K562 (cell line): ENCODE data around the gene UTP14C. TPM values are rescaled to one million over a fixed set of nuclear protein-coding genes. Genes with fewer than 3 reads are reported as not detected.

Experiments used
- ARID1B ChIP-seq: fragments of 450-650 bp; IDR thresholded peaks from 2 replicates; pipeline ENCODE4 v1.6.1; 2016; ENCODE audit warnings: antibody characterized with exemption, mild to moderate bottlenecking, inconsistent platforms
- CCAR2 ChIP-seq: fragments of 200-400 bp; formaldehyde crosslinking; IDR thresholded peaks from 2 replicates; pipeline ENCODE4 v1.6.1; 2017; ENCODE audit warnings: mild to moderate bottlenecking, low read depth, low read length
- ESRRA ChIP-seq: fragments of 450-650 bp; IDR thresholded peaks from 2 replicates; pipeline ENCODE4 v1.6.1; 2014; ENCODE audit warnings: low read depth, mild to moderate bottlenecking, moderate library complexity, borderline replicate concordance
- JUNB ChIP-seq: fragments of 450-650 bp; formaldehyde crosslinking; conservative IDR thresholded peaks from 2 replicates; pipeline ENCODE4 v1.4.0; 2020; ENCODE audit warnings: mild to moderate bottlenecking
- KAT2B ChIP-seq: IDR thresholded peaks from one replicate; pipeline ENCODE4 v1.6.1; 2012; ENCODE audit warnings: low read depth, mild to moderate bottlenecking, control low read depth, inconsistent platforms, low read length, moderate library complexity
- LARP7 ChIP-seq: fragments of 450-650 bp; IDR thresholded peaks from 2 replicates; pipeline ENCODE4 v1.6.1; 2016
- NCOR1 ChIP-seq: fragments of 450-650 bp; IDR thresholded peaks from 2 replicates; pipeline ENCODE4 v1.6.1; 2016; ENCODE audit warnings: mild to moderate bottlenecking, moderate library complexity
- NFATC3 ChIP-seq: fragments of 450-650 bp; IDR thresholded peaks from 2 replicates; pipeline ENCODE4 v1.6.1; 2017; ENCODE audit warnings: mild to moderate bottlenecking
- PRMT5 ChIP-seq: sonication (generic); formaldehyde crosslinking; IDR thresholded peaks from 2 replicates; pipeline ENCODE4 v1.5.0; 2020; ENCODE audit warnings: missing genetic modification reagents
- PTRF ChIP-seq: fragments of 450-650 bp; IDR thresholded peaks from 2 replicates; pipeline ENCODE4 v1.6.1; 2016; ENCODE audit warnings: mild to moderate bottlenecking, missing genetic modification characterization, missing compliant biosample characterization
- RBBP5 ChIP-seq: fragments of 200-600 bp; sonication (generic); IDR thresholded peaks from 2 replicates; pipeline ENCODE4 v1.6.1; 2012; ENCODE audit warnings: borderline replicate concordance, mild to moderate bottlenecking, low read length, control low read depth, inconsistent platforms; ENCODE audit not compliant: insufficient read depth, poor library complexity, severe bottlenecking
- RFX5 ChIP-seq: IDR thresholded peaks from 2 replicates; pipeline ENCODE4 v1.6.1; 2011; ENCODE audit warnings: low read depth, mild to moderate bottlenecking, improper control_type of control experiment, low read length
- TRIM28 ChIP-seq: fragments of 450-650 bp; IDR thresholded peaks from 2 replicates; pipeline ENCODE4 v1.6.1; 2017
- XRCC4 ChIP-seq: IDR thresholded peaks from one replicate; pipeline ENCODE4 v1.6.1; 2011; ENCODE audit not compliant: insufficient read depth, insufficient read length; ENCODE audit errors: extremely low read depth
- ZNF318 ChIP-seq, 2 experiments: fragments of 450-650 bp; IDR thresholded peaks; 2 replicates each; pipeline ENCODE4 v1.6.1; 2016; ENCODE audit warnings: mild to moderate bottlenecking in 2 of 2, borderline replicate concordance in 1 of 2, low read depth in 1 of 2, moderate library complexity in 1 of 2
- ZNF79 ChIP-seq: fragments of 250-450 bp; sonication (Bioruptor Pico); IDR thresholded peaks from 2 replicates; pipeline ENCODE4 v1.4.0; 2020; ENCODE audit warnings: low read depth, mild to moderate bottlenecking, moderate library complexity
- polyA plus RNA-seq, 8 experiments: library from polyadenylated mRNA; depleted of rRNA in 4 of 8; stranded (reverse) in 5 of 8; unstranded in 3 of 8; fragments of >200 nt; fragmentation: Nextera tagmentation in 2 of 8; fragmentation: Illumina TruSeq in 1 of 8; extraction: Ambion mirVana in 2 of 8; extraction: Trizol in 1 of 8; gene quantifications; 2 replicates each; pipeline versions ENCODE4 v1.2.1 to v1.2.3, GENCODE V29; 2011 to 2014; ENCODE audit warnings: inconsistent platforms in 1 of 8, missing spikeins in 1 of 8
- total RNA-seq, 7 experiments: library from RNA; depleted of rRNA in 6 of 7; stranded (reverse); fragments of >200 nt in 6 of 7; fragmentation: Illumina TruSeq in 2 of 7; extraction: Trizol in 2 of 7; gene quantifications; 2 replicates each; pipeline versions ENCODE4 v1.2.1 to v1.2.3, GENCODE V29; 2011 to 2021; ENCODE audit warnings: low replicate concordance in 1 of 7
- TF ChIP-seq, protein P1 (sequence below): fragments of 200-400 bp; formaldehyde crosslinking; IDR thresholded peaks from 2 replicates; pipeline ENCODE4 v1.6.1; 2017; ENCODE audit warnings: mild to moderate bottlenecking, low read depth, low read length, moderate library complexity
- TF ChIP-seq, protein P2 (sequence below): sonication (generic); formaldehyde crosslinking; IDR thresholded peaks from 2 replicates; pipeline ENCODE4 v1.4.0; 2020; ENCODE audit warnings: mild to moderate bottlenecking, missing genetic modification reagents

The UTP14C gene
- total and polyA plus RNA-seq, 9 of the 15 experiments (the other 6 are each of a cell fraction or from before 2014, with no cell fraction given), result 3.4 to 10.3 (median 6.0) TPM

DNA sequence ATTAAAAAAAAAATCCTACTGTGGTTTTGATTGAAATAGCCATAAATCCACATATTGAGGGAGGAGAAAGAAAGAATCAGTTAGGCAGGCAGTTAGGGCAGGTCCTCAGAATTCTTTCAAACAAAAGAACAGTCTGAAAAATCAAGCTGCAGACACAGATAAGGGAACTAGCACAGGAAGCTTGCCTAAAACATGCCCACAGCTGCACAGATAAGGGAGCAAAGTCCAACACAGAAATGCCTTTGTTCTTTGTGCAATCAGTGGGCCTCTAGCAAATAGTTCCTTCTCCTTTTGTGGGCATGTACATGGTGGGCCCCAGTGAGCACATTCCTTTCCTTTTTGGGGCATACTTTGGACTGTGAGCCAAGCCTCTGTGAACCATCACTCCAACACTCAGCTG, 42.7 kb downstream of the UTP14C start (continued):
- TF ChIP-seq RFX5 (no peak), XRCC4 (no peak), ZNF79 (CRISPR knock-in tag) (no peak), PTRF (tag) (no peak), NFATC3 (no peak), NCOR1 (0 out of 2 replicates have a peak, but pooled peaks have one; percentile 27), CCAR2 (no peak), RBBP5 (no peak), KAT2B (no peak), LARP7 (no peak), PRMT5 (no peak), JUNB (CRISPR knock-in tag) (no peak), TRIM28 (peak; percentile 96), ESRRA (no peak), ARID1B (peak; percentile 63), ZNF318 (IDR thresholded peaks at IDR 0.05; ENCODE audit: borderline replicate concordance in 1 of 2, low read depth in 1 of 2) (no peak)
- TF ChIP-seq, protein P1, sequence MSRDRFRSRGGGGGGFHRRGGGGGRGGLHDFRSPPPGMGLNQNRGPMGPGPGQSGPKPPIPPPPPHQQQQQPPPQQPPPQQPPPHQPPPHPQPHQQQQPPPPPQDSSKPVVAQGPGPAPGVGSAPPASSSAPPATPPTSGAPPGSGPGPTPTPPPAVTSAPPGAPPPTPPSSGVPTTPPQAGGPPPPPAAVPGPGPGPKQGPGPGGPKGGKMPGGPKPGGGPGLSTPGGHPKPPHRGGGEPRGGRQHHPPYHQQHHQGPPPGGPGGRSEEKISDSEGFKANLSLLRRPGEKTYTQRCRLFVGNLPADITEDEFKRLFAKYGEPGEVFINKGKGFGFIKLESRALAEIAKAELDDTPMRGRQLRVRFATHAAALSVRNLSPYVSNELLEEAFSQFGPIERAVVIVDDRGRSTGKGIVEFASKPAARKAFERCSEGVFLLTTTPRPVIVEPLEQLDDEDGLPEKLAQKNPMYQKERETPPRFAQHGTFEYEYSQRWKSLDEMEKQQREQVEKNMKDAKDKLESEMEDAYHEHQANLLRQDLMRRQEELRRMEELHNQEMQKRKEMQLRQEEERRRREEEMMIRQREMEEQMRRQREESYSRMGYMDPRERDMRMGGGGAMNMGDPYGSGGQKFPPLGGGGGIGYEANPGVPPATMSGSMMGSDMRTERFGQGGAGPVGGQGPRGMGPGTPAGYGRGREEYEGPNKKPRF, result no peak
- TF ChIP-seq, protein P2, sequence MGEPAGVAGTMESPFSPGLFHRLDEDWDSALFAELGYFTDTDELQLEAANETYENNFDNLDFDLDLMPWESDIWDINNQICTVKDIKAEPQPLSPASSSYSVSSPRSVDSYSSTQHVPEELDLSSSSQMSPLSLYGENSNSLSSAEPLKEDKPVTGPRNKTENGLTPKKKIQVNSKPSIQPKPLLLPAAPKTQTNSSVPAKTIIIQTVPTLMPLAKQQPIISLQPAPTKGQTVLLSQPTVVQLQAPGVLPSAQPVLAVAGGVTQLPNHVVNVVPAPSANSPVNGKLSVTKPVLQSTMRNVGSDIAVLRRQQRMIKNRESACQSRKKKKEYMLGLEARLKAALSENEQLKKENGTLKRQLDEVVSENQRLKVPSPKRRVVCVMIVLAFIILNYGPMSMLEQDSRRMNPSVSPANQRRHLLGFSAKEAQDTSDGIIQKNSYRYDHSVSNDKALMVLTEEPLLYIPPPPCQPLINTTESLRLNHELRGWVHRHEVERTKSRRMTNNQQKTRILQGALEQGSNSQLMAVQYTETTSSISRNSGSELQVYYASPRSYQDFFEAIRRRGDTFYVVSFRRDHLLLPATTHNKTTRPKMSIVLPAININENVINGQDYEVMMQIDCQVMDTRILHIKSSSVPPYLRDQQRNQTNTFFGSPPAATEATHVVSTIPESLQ (CRISPR knock-in tag), result no peak
